Lung microvascular endothelial cell (primary cell): ENCODE measurements around the gene PRDM15. TPM values are rescaled to one million over a fixed set of nuclear protein-coding genes. Genes with fewer than 3 reads are reported as not detected.

ENCODE experiments used
- DNase-seq, 2 donors: peaks; one replicate each; pipeline versions ENCODE4 v3.0.0 to v3.0.0-alpha.2; 2010; ENCODE audit warnings: low read depth in 2 of 2
- total RNA-seq: library from RNA; depleted of rRNA; stranded (reverse); fragments of >200 nt; gene quantifications from 2 replicates; pipeline ENCODE4 v1.2.1, GENCODE V29; 2014

The PRDM15 gene
- total RNA-seq, 1 donor from 2014 or later: 3.0 TPM

- no peak for DNase-seq
These were observed 35.6 kb downstream of the PRDM15 start for GRCh38 chr21:41843584-41843983.

GRCh38 chr21:41840880-41841279 is 38.3 kb downstream of the PRDM15 start:
- DNase-seq: no peak

- DNase-seq: no peak
These were observed 39.6 kb downstream of the PRDM15 start for GRCh38 chr21:41839387-41840000.

- DNase-seq: no peak
These were observed 41.3 kb downstream of the PRDM15 start for GRCh38 chr21:41837756-41838297.

- DNase-seq: no peak
These were observed 42.8 kb downstream of the PRDM15 start for GRCh38 chr21:41836166-41837015.

- DNase-seq: no peak
These were observed 43.4 kb downstream of the PRDM15 start for GRCh38 chr21:41835711-41836154.

GRCh38 chr21:41834926-41835663 is 44.0 kb downstream of the PRDM15 start:
- no peak for DNase-seq

- DNase-seq: no peak
These were observed 44.8 kb downstream of the PRDM15 start for GRCh38 chr21:41834252-41834925.

- no peak for DNase-seq
These were observed 45.5 kb downstream of the PRDM15 start for GRCh38 chr21:41833497-41834115.

GRCh38 chr21:41832596-41833496 is 46.3 kb downstream of the PRDM15 start:
- no peak for DNase-seq

- no peak for DNase-seq
These were observed 47.1 kb downstream of the PRDM15 start for GRCh38 chr21:41831866-41832595.

GRCh38 chr21:41831453-41831831 is 47.7 kb downstream of the PRDM15 start:
- DNase-seq: no peak

- no peak for DNase-seq
These were observed 48.2 kb downstream of the PRDM15 start for GRCh38 chr21:41830764-41831452.

- DNase-seq: no peak
These were observed 48.9 kb downstream of the PRDM15 start for GRCh38 chr21:41830145-41830707.

- DNase-seq: no peak
These were observed 50.2 kb downstream of the PRDM15 start for GRCh38 chr21:41828884-41829360.

- no peak for DNase-seq
These were observed 50.9 kb downstream of the PRDM15 start for GRCh38 chr21:41827951-41828883.

- no peak for DNase-seq
These were observed 53.3 kb downstream of the PRDM15 start for GRCh38 chr21:41825881-41826280.
